Measurements from ENCODE around the gene ALPK1.

The ALPK1 gene

GRCh38 chr4:112270640-112271421, 26.3 kb upstream of the ALPK1 start:
- TF ChIP-seq CTCF (conservative IDR thresholded peaks at IDR 0.05) = no peak
- H3K27ac ChIP-seq = no peak overlapping the region

- H3K27ac ChIP-seq = no peak overlapping the region
- no peak for TF ChIP-seq CTCF (conservative IDR thresholded peaks at IDR 0.05)
These were observed 24.9 kb upstream of the ALPK1 start for GRCh38 chr4:112272292-112272691.

GRCh38 chr4:112274959-112275358, 22.2 kb upstream of the ALPK1 start:
- no peak for TF ChIP-seq CTCF (conservative IDR thresholded peaks at IDR 0.05)
- no peak overlapping the region for H3K27ac ChIP-seq

- no peak overlapping the region for H3K27ac ChIP-seq
- TF ChIP-seq CTCF (conservative IDR thresholded peaks at IDR 0.05) = no peak
These were observed 21.1 kb upstream of the ALPK1 start for GRCh38 chr4:112276113-112276512.

GRCh38 chr4:112277220-112277619, 19.9 kb upstream of the ALPK1 start:
- TF ChIP-seq CTCF (conservative IDR thresholded peaks at IDR 0.05) = no peak
- peak overlapping the region; percentile 2; the same call in 1 of the 2 replicates for H3K27ac ChIP-seq

- no peak overlapping the region; the same call in 1 of the 2 replicates for H3K27ac ChIP-seq
These were observed 19.3 kb upstream of the ALPK1 start for GRCh38 chr4:112277705-112278448.

More at GRCh38 chr4:112277705-112278448, 19.3 kb upstream of the ALPK1 start:
- TF ChIP-seq CTCF (conservative IDR thresholded peaks at IDR 0.05) = no peak

Measured in VCaP (cell line).